ENCODE measurements around the gene FCER1G.

FCER1G gene

GRCh38 chr1:161225534-161226319, 10.6 kb downstream of the FCER1G start, which contains the start of gene TOMM40L (continued):
- TF ChIP-seq ZSCAN4 (tag by site-specific recombination; IDR thresholded peaks at IDR 0.05), result 0 out of 2 replicates have a peak, but pooled peaks have one; percentile 29
- TF ChIP-seq ZNF529 (tag by site-specific recombination; IDR thresholded peaks at IDR 0.05; ENCODE audit: insufficient replicate concordance), result no peak
- no peak for TF ChIP-seq ZFP37 (tag by site-specific recombination; IDR thresholded peaks at IDR 0.05)
- peak; percentile 97 for TF ChIP-seq SP2 (tag by site-specific recombination; IDR thresholded peaks at IDR 0.05)
- TF ChIP-seq ZNF654 (tag by site-specific recombination; IDR thresholded peaks at IDR 0.05; ENCODE audit: low read depth), result peak; percentile 47
- TF ChIP-seq WT1 (tag by site-specific recombination; IDR thresholded peaks at IDR 0.05), result no peak
- no peak for TF ChIP-seq PRDM2 (tag by site-specific recombination; IDR thresholded peaks at IDR 0.05; ENCODE audit: borderline replicate concordance)
- TF ChIP-seq ZNF530 (tag by site-specific recombination; IDR thresholded peaks at IDR 0.05; ENCODE audit: low read depth), result no peak
- no peak for TF ChIP-seq ZNF488 (tag by site-specific recombination; IDR thresholded peaks at IDR 0.05)
- TF ChIP-seq ZBTB20 (tag by site-specific recombination; IDR thresholded peaks at IDR 0.05), result peak; percentile 68
- TF ChIP-seq TCF7L2 (IDR thresholded peaks at IDR 0.05; ENCODE audit: borderline replicate concordance, low read depth, low read length), result no peak
- TF ChIP-seq OSR2 (tag by site-specific recombination; IDR thresholded peaks at IDR 0.05), result no peak
- TF ChIP-seq ZBTB11 (tag by site-specific recombination; conservative IDR thresholded peaks at IDR 0.05; ENCODE audit: low read depth), result peak; percentile 43; the same call in 1 of the 2 replicates
- TF ChIP-seq BCL6B (tag by site-specific recombination; IDR thresholded peaks at IDR 0.05), result no peak
- no peak for TF ChIP-seq ZNF580 (tag by site-specific recombination; IDR thresholded peaks at IDR 0.05)
- TF ChIP-seq GLIS2 (tag by site-specific recombination; IDR thresholded peaks at IDR 0.05), result peak; percentile 58; the same call in 1 of the 2 replicates
- no peak for TF ChIP-seq ZNF274 (IDR thresholded peaks at IDR 0.05; ENCODE audit: low read length)
- no peak for TF ChIP-seq ZNF274 (tag by site-specific recombination; IDR thresholded peaks at IDR 0.05; ENCODE audit: borderline replicate concordance)
- TF ChIP-seq ZFP3 (tag by site-specific recombination; IDR thresholded peaks at IDR 0.05; ENCODE audit: low read depth), result no peak
- TF ChIP-seq KLF16 (tag by site-specific recombination; IDR thresholded peaks at IDR 0.05), result peak; percentile 82; the same call in 1 of the 2 replicates
